WTC11 (cell line): Measurements from ENCODE around the gene NTF3.

Source experiments
- CREB1 ChIP-seq: sonication (generic); formaldehyde crosslinking; IDR thresholded peaks from 2 replicates; pipeline ENCODE4 v1.8.0; 2023; ENCODE audit warnings: mild to moderate bottlenecking, missing genetic modification reagents
- FOXP1 ChIP-seq: sonication (generic); formaldehyde crosslinking; IDR thresholded peaks from 2 replicates; pipeline ENCODE4 v1.8.0; 2022; ENCODE audit warnings: missing genetic modification reagents, mild to moderate bottlenecking, moderate library complexity, borderline replicate concordance
- MXD4 ChIP-seq: fragments of 250-450 bp; sonication (Bioruptor Pico); IDR thresholded peaks from 2 replicates; pipeline ENCODE4 v1.8.0; 2021; ENCODE audit warnings: mild to moderate bottlenecking, moderate library complexity, borderline replicate concordance
- PRRX2 ChIP-seq: fragments of 250-450 bp; sonication (Bioruptor Pico); IDR thresholded peaks from 2 replicates; pipeline ENCODE4 v1.8.0; 2021; ENCODE audit warnings: mild to moderate bottlenecking
- SMAD3 ChIP-seq: sonication (generic); formaldehyde crosslinking; IDR thresholded peaks from 2 replicates; pipeline ENCODE4 v1.8.0; 2022; ENCODE audit warnings: missing genetic modification reagents, mild to moderate bottlenecking, borderline replicate concordance
- TP53 ChIP-seq: sonication (generic); formaldehyde crosslinking; IDR thresholded peaks from 2 replicates; pipeline ENCODE4 v1.8.1; 2023; ENCODE audit warnings: mild to moderate bottlenecking, missing genetic modification reagents
- TF ChIP-seq, protein P1 (sequence below): fragments of 200-600 bp; IDR thresholded peaks from 2 replicates; pipeline ENCODE4 v1.8.0; 2022; ENCODE audit warnings: antibody characterized with exemption
- TF ChIP-seq, protein P2 (sequence below): sonication (generic); formaldehyde crosslinking; IDR thresholded peaks from 2 replicates; pipeline ENCODE4 v1.8.0; 2022; ENCODE audit warnings: mild to moderate bottlenecking, missing genetic modification reagents
- TF ChIP-seq, protein P3 (sequence below): sonication (generic); formaldehyde crosslinking; IDR thresholded peaks from 2 replicates; pipeline ENCODE4 v1.8.1; 2022; ENCODE audit warnings: low read depth, missing genetic modification reagents, borderline replicate concordance

DNA sequence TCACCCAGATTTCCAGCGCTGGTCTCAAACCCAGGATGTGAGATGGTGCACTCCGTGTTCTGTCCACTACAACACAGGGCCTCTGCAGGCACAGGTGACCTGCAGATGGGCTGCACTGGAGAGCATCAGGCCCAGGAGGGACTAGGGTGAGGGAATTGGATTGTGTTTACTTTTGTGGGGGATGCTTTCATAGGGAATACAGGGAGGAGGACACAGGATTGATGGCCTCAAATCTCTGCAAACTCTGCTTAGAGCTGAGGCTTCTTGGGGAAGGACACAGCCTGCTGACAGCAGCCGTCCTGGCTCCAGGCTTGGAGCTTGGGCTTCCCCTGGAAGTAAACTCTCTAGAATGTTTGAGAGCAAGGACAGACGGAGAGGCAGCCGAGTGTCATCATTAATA, 57.1 kb downstream of the NTF3 start:
- TF ChIP-seq SMAD3 (CRISPR knock-in tag) (no peak), TP53 (CRISPR knock-in tag) (no peak), CREB1 (CRISPR knock-in tag) (no peak), MXD4 (CRISPR knock-in tag) (no peak), FOXP1 (CRISPR knock-in tag) (no peak), PRRX2 (CRISPR knock-in tag) (no peak)
- TF ChIP-seq, protein P1, sequence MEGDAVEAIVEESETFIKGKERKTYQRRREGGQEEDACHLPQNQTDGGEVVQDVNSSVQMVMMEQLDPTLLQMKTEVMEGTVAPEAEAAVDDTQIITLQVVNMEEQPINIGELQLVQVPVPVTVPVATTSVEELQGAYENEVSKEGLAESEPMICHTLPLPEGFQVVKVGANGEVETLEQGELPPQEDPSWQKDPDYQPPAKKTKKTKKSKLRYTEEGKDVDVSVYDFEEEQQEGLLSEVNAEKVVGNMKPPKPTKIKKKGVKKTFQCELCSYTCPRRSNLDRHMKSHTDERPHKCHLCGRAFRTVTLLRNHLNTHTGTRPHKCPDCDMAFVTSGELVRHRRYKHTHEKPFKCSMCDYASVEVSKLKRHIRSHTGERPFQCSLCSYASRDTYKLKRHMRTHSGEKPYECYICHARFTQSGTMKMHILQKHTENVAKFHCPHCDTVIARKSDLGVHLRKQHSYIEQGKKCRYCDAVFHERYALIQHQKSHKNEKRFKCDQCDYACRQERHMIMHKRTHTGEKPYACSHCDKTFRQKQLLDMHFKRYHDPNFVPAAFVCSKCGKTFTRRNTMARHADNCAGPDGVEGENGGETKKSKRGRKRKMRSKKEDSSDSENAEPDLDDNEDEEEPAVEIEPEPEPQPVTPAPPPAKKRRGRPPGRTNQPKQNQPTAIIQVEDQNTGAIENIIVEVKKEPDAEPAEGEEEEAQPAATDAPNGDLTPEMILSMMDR = no peak
- TF ChIP-seq, protein P2, sequence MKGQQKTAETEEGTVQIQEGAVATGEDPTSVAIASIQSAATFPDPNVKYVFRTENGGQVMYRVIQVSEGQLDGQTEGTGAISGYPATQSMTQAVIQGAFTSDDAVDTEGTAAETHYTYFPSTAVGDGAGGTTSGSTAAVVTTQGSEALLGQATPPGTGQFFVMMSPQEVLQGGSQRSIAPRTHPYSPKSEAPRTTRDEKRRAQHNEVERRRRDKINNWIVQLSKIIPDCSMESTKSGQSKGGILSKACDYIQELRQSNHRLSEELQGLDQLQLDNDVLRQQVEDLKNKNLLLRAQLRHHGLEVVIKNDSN (CRISPR knock-in tag) = no peak
- TF ChIP-seq, protein P3, sequence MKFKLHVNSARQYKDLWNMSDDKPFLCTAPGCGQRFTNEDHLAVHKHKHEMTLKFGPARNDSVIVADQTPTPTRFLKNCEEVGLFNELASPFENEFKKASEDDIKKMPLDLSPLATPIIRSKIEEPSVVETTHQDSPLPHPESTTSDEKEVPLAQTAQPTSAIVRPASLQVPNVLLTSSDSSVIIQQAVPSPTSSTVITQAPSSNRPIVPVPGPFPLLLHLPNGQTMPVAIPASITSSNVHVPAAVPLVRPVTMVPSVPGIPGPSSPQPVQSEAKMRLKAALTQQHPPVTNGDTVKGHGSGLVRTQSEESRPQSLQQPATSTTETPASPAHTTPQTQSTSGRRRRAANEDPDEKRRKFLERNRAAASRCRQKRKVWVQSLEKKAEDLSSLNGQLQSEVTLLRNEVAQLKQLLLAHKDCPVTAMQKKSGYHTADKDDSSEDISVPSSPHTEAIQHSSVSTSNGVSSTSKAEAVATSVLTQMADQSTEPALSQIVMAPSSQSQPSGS (CRISPR knock-in tag) = no peak
